Stimulated activated naive CD8-positive, alpha-beta T cell treated with anti-CD3 and anti-CD28 coated beads, Interleukin-15, amount 100 ng/mL, for 72 hours (primary cell): ENCODE results near the gene HCFC1.

ENCODE experiments used
- ATAC-seq: fragments of 150-1000 bp; cut with Tn5 transposase; 2 replicates; pipeline ENCODE4 v1.10.0; 2021; ENCODE audit warnings: mild to moderate bottlenecking, moderate library complexity
- DNase-seq, 2 donors: peaks; one replicate each; pipeline ENCODE4 v3.0.0; 2021 to 2022
- H3K27ac Mint-ChIP-seq, 2 donors: one replicate each; pipeline ENCODE4 v1.8.0; 2022; ENCODE audit warnings: mild to moderate bottlenecking in 2 of 2, mixed read lengths in 2 of 2, moderate library complexity in 2 of 2
- H3K27me3 Mint-ChIP-seq: one replicate; pipeline ENCODE4 v1.8.0; 2022; ENCODE audit warnings: mixed read lengths
- H3K4me1 Mint-ChIP-seq: one replicate; pipeline ENCODE4 v1.8.0; 2022; ENCODE audit warnings: mild to moderate bottlenecking, mixed read lengths
- H3K4me3 Mint-ChIP-seq, 2 donors: one replicate each; pipeline ENCODE4 v1.8.0; 2022; ENCODE audit warnings: mild to moderate bottlenecking in 2 of 2, mixed read lengths in 2 of 2, moderate library complexity in 1 of 2
- H3K9me3 Mint-ChIP-seq, 2 donors: one replicate each; pipeline ENCODE4 v1.8.0; 2022; ENCODE audit warnings: mixed read lengths in 2 of 2

The HCFC1 gene

DNA sequence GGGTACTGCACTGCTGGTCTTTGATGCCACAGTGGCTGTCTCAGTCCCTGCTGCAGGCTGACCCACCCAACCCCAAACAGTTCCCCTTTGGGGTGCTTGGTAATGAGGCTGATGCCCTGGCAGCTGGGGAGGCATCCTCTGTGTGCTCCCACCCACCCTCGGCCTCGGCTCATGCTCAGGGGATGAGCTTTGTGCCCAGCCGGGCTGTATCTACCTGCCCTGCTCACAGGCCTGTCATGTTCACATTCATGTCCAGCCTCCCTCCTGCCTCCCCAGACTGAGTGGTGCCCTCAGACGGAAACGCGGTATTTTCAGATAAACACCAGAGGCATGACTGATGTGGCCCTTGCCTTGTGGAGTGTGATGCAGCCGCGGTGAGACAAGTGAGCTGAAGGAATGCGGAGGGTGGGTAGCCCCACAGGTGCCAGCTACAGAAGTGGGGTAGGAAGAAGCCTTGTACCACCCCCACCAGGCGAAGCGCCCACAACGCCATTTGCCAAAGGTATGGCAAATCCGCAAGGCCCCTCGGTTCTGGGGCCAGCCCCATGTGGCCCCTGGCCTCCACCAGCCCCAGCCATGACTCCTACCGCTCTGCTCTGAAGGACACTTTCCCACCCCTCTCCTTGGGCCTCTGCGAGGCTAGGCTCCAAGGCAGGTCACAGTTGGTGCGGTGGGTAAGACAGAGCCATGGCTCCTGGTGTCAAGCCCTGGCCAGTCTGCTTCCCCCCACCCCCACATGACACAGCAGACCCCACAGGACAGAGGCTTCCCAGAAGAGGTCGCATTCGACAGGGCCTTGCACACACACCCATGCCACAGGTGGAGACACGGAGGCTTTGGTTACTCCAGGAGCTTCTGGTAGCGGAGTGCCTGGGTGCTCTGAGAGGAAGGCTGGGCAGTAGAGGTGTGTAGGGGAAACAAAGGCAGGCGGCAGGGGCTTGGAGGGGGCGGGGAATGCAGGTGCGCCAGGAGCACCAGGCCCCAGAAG, 25.4 kb downstream of the HCFC1 start:
- Mint-ChIP-seq H3K27ac (no peak overlapping the region), H3K4me3 (no peak overlapping the region), H3K9me3 (no peaks in the 10 kb centered on the region), H3K27me3 (no peaks in the 10 kb centered on the region), H3K4me1 (peaks cover 70% of the 10 kb centered on the region)
- DNase-seq (no peak), ATAC-seq (no peak)

- Mint-ChIP-seq H3K9me3 (no peaks in the 10 kb centered on the region), H3K4me3 (peak overlapping the region; percentile 89 to 96), H3K4me1 (peaks cover 62% of the 10 kb centered on the region), H3K27ac (no peak overlapping the region), H3K27me3 (no peaks in the 10 kb centered on the region)
- DNase-seq (no peak), ATAC-seq (peak; percentile 36)
Observed at GRCh38 chrX:153944800-153945150, 26.8 kb downstream of the HCFC1 start.

GRCh38 chrX:153944140-153944799, 27.3 kb downstream of the HCFC1 start, which contains the start of gene RENBP:
TSS of gene RENBP (minus strand) at chrX:153944643. CDS start at chrX:153944610, 33 bp downstream.
- ATAC-seq: peak; percentile 47
- Mint-ChIP-seq H3K4me3 (peak within 1 kb of the TSS; percentile 89 to 96), H3K9me3 (no peaks in the 10 kb centered on the region)

GRCh38 chrX:153941336-153942252, 30.0 kb downstream of the HCFC1 start:
- H3K27ac Mint-ChIP-seq: peak overlapping the region; percentile 48 to 65

More at GRCh38 chrX:153944140-153944799, 27.3 kb downstream of the HCFC1 start, which contains the start of gene RENBP:
- DNase-seq: peak in 1 of 2 donors; percentile 40
- Mint-ChIP-seq H3K4me1 (peaks cover 62% of the 10 kb centered on the region), H3K27ac (peak within 1 kb of the TSS; percentile 79 to 97), H3K27me3 (no peaks in the 10 kb centered on the region)

GRCh38 chrX:153939573-153939972, 32.0 kb downstream of the HCFC1 start:
- DNase-seq (no peak), ATAC-seq (no peak)
- Mint-ChIP-seq H3K9me3 (no peaks in the 10 kb centered on the region), H3K27ac (no peak overlapping the region), H3K4me1 (peaks cover 54% of the 10 kb centered on the region), H3K27me3 (no peaks in the 10 kb centered on the region), H3K4me3 (peak overlapping the region; percentile 18 to 26)

More at GRCh38 chrX:153941336-153942252, 30.0 kb downstream of the HCFC1 start:
- Mint-ChIP-seq H3K27me3 (no peaks in the 10 kb centered on the region), H3K4me1 (peaks cover 49% of the 10 kb centered on the region), H3K9me3 (no peaks in the 10 kb centered on the region), H3K4me3 (peak overlapping the region; percentile 84 to 86)
- DNase-seq (no peak), ATAC-seq (no peak)

GRCh38 chrX:153938226-153938786, 33.3 kb downstream of the HCFC1 start:
- peak overlapping the region; percentile 4 to 5 for H3K4me3 Mint-ChIP-seq

DNA sequence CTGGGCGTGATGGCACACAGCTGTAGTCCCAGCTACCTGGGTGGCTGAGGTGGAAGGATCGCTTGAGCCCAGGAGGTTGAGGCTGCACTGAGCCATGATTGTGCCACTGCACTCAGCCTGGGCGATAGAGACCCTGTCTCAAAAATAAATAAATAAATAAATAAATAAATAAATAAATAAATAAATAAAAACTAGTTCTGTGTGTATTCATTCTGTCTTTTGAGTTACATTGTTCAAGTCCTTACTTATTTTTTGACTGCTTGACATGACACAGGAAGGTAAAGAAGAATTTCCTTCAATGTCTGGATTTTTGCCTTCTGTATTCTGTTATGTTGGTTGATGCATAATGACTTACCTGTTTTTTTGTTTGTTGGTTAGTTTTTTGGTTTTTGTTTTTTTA, 34.6 kb downstream of the HCFC1 start:
- ATAC-seq (no peak), DNase-seq (no peak)
- Mint-ChIP-seq H3K27ac (no peak overlapping the region), H3K4me3 (no peak overlapping the region), H3K9me3 (no peaks in the 10 kb centered on the region), H3K4me1 (peaks cover 52% of the 10 kb centered on the region), H3K27me3 (no peaks in the 10 kb centered on the region)

More at GRCh38 chrX:153938226-153938786, 33.3 kb downstream of the HCFC1 start:
- DNase-seq (peak in 1 of 2 donors; percentile 29), ATAC-seq (peak; percentile 37)
- Mint-ChIP-seq H3K9me3 (no peaks in the 10 kb centered on the region), H3K27ac (peak overlapping the region in 1 of 2 donors; percentile 83), H3K27me3 (no peaks in the 10 kb centered on the region), H3K4me1 (peaks cover 47% of the 10 kb centered on the region)

GRCh38 chrX:153935326-153935851, 36.2 kb downstream of the HCFC1 start:
- Mint-ChIP-seq H3K9me3 (no peaks in the 10 kb centered on the region), H3K4me1 (peaks cover 59% of the 10 kb centered on the region), H3K27ac (no peak overlapping the region), H3K27me3 (no peaks in the 10 kb centered on the region), H3K4me3 (peak overlapping the region; percentile 57 to 72)
- DNase-seq: peak in 1 of 2 donors; percentile 28
- ATAC-seq: no peak

GRCh38 chrX:153934762-153935325, 36.8 kb downstream of the HCFC1 start, which contains the start of gene NAA10:
TSS of gene NAA10 (minus strand) at chrX:153935037. CDS start at chrX:153934904, 133 bp downstream.
- no peaks in the 10 kb centered on the region for H3K27me3 Mint-ChIP-seq
- H3K4me1 Mint-ChIP-seq: peaks cover 62% of the 10 kb centered on the region
- peak within 1 kb of the TSS; percentile 84 to 87 for H3K4me3 Mint-ChIP-seq
- no peaks in the 10 kb centered on the region for H3K9me3 Mint-ChIP-seq
- H3K27ac Mint-ChIP-seq: peak within 1 kb of the TSS; percentile 42 to 69
- DNase-seq (peak; percentile 54 to 55), ATAC-seq (peak; percentile 82)

- Mint-ChIP-seq H3K4me1 (peaks cover 62% of the 10 kb centered on the region), H3K4me3 (peak overlapping the region; percentile 84 to 87), H3K9me3 (no peaks in the 10 kb centered on the region), H3K27ac (peak overlapping the region; percentile 42 to 69), H3K27me3 (no peaks in the 10 kb centered on the region)
- DNase-seq: no peak
- ATAC-seq: peak; percentile 39
Observed at GRCh38 chrX:153934148-153934761, 37.4 kb downstream of the HCFC1 start.

DNA sequence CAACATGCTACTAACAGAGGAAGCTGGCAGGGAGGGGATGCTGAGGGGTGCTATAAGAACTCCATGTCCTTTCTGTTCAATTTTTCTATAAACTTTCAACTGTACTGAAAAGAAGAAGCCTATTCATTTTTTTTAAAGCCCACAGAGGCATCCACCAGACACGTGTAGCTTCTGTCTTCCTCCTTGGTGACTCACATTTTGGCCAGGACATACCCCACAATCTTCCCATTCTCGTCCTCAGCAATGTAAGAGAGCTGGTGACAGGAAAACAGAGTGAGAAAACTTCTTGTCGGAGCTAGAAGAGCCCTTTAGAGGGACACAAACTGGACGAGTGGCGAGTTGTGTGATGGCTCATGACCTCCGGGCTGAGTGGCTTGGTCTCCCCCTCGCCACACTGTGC, 37.9 kb downstream of the HCFC1 start:
- peaks cover 66% of the 10 kb centered on the region for H3K4me1 Mint-ChIP-seq
- ATAC-seq: no peak
- DNase-seq: no peak
- H3K9me3 Mint-ChIP-seq: no peaks in the 10 kb centered on the region
- H3K27me3 Mint-ChIP-seq: no peaks in the 10 kb centered on the region
- peak overlapping the region in 1 of 2 donors; percentile 54 for H3K27ac Mint-ChIP-seq
- H3K4me3 Mint-ChIP-seq: peak overlapping the region; percentile 84 to 87

GRCh38 chrX:153932220-153932915, 39.2 kb downstream of the HCFC1 start:
- H3K27me3 Mint-ChIP-seq: no peaks in the 10 kb centered on the region
- ATAC-seq: no peak
- H3K4me3 Mint-ChIP-seq: no peak overlapping the region
- H3K4me1 Mint-ChIP-seq: peaks cover 63% of the 10 kb centered on the region
- no peak overlapping the region for H3K27ac Mint-ChIP-seq
- no peak for DNase-seq
- H3K9me3 Mint-ChIP-seq: no peaks in the 10 kb centered on the region

GRCh38 chrX:153931748-153932147, 39.9 kb downstream of the HCFC1 start:
- DNase-seq (no peak), ATAC-seq (no peak)
- H3K4me3 Mint-ChIP-seq: no peak overlapping the region
- H3K9me3 Mint-ChIP-seq: no peaks in the 10 kb centered on the region
- no peak overlapping the region for H3K27ac Mint-ChIP-seq
- peaks cover 62% of the 10 kb centered on the region for H3K4me1 Mint-ChIP-seq
- H3K27me3 Mint-ChIP-seq: no peaks in the 10 kb centered on the region
